HL-60/S4 treated with phorbol 12-myristate 13-acetate at 8.2 ng/mL for 4 days and 3 days (cell line): Measurements from ENCODE around the gene PLPPR2.
"Not testable (repeated sequence)": the region's sequence is repeated elsewhere in the genome, so short reads cannot be mapped to it uniquely, and the experiment has no call there.

ENCODE experiments used
- in situ Hi-C: fragments of 300-500 bp; cut with MboI; formaldehyde crosslinking; loops from 2 replicates; pipeline ENCODE4 v1.15.0; 2022; ENCODE audit warnings: low sequenced_read_pairs

The PLPPR2 gene

GRCh38 chr19:11355160-11356073 is at the start of gene PLPPR2:
Gene PLPPR2 (plus strand): TSS chr19:11355432. CDS start chr19:11357674, 2,242 bp downstream.
- in situ Hi-C loops = no loop called here

- in situ Hi-C loops = no loop called here
Measured at GRCh38 chr19:11306337-11306736, 48.9 kb upstream of the PLPPR2 start.

GRCh38 chr19:11320278-11320995 is 34.8 kb upstream of the PLPPR2 start:
- in situ Hi-C loops = not testable (repeated sequence)

GRCh38 chr19:11321191-11322126 is 33.8 kb upstream of the PLPPR2 start:
- in situ Hi-C loops = no loop called here

- in situ Hi-C loops = no loop called here
Measured at GRCh38 chr19:11322269-11323024, 32.8 kb upstream of the PLPPR2 start.

GRCh38 chr19:11323601-11324078 is 31.6 kb upstream of the PLPPR2 start:
- in situ Hi-C loops = no loop called here

GRCh38 chr19:11324079-11324661 is 31.1 kb upstream of the PLPPR2 start:
- in situ Hi-C loops = no loop called here

GRCh38 chr19:11324748-11325389 is 30.4 kb upstream of the PLPPR2 start:
- in situ Hi-C loops = no loop called here

- in situ Hi-C loops = no loop called here
Measured at GRCh38 chr19:11325544-11325943, 29.7 kb upstream of the PLPPR2 start.

GRCh38 chr19:11330127-11330526 is 25.1 kb upstream of the PLPPR2 start:
- in situ Hi-C loops = no loop called here

- in situ Hi-C loops = no loop called here
Measured at GRCh38 chr19:11331502-11331901, 23.7 kb upstream of the PLPPR2 start.

GRCh38 chr19:11332822-11333221 is 22.4 kb upstream of the PLPPR2 start:
- in situ Hi-C loops = no loop called here

GRCh38 chr19:11333838-11334237 is 21.4 kb upstream of the PLPPR2 start:
- in situ Hi-C loops = not testable (repeated sequence)

- in situ Hi-C loops = no loop called here
Measured at GRCh38 chr19:11335449-11336146, 19.6 kb upstream of the PLPPR2 start.

- in situ Hi-C loops = no loop called here
Measured at GRCh38 chr19:11337080-11337479, 18.2 kb upstream of the PLPPR2 start.

GRCh38 chr19:11338121-11338520 is 17.1 kb upstream of the PLPPR2 start:
- in situ Hi-C loops = no loop called here

- in situ Hi-C loops = no loop called here
Measured at GRCh38 chr19:11338569-11339253, 16.5 kb upstream of the PLPPR2 start.
